ENCODE results near the gene BCS1L. TPM values are rescaled to one million over a fixed set of nuclear protein-coding genes. Genes with fewer than 3 reads are reported as not detected.

Gene BCS1L
- total and polyA plus RNA-seq, 2 of the 8 experiments (the other 6 are each of a cell fraction or from before 2014, with no cell fraction given): 23.7 to 37.1 TPM

DNA sequence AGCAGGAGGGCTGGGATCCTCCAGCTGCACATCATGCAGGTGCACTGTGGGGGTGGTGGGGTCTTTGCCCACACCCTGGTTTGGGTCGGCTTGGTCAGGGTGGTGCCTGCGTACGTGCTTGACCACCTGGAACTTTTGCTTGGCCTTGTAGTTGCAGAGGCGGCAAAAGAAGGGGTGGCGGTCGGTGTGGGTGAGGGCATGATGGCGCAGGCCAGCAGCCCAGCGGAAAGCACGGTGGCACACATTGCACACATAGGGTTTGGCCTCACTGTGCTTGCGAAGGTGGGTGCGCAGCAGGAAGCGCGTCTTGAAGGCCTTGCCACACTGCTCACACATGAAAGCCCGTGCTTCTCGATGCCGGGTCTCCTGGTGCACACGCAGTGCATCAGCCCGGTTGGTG, 21.1 kb upstream of the BCS1L start:
- Histone ChIP-seq H3K27ac (ENCODE audit: low read depth, low read length) (no peak overlapping the region), H3K56ac (replicated peaks; ENCODE audit: insufficient read length, low read depth, low read length) (no peak overlapping the region), H2AK5ac (ENCODE audit: low read depth, low read length) (no peak overlapping the region), H4K91ac (replicated peaks; ENCODE audit: insufficient read length, low read length) (no peak overlapping the region), H4K8ac (ENCODE audit: extremely low read depth, insufficient read depth, low read length) (peak overlapping the region; percentile 28; the same call in 1 of the 2 replicates), H3K79me1 (ENCODE audit: low read depth, low read length) (no peaks in the 10 kb centered on the region; the same call in 1 of the 2 replicates), H3K79me2 (ENCODE audit: control insufficient read depth in 1 of 2, insufficient read depth in 2 of 2, low read length in 2 of 2) (no peaks in the 10 kb centered on the region), H2BK15ac (ENCODE audit: low read length) (no peak overlapping the region), H3K23me2 (ENCODE audit: low read depth, low read length) (no peaks in the 10 kb centered on the region), H2AFZ (ENCODE audit: low read length) (no peak overlapping the region), H2BK5ac (ENCODE audit: low read depth, low read length) (no peak overlapping the region), H4K20me1 (replicated peaks in 1 of 2; ENCODE audit: control insufficient read depth in 1 of 2, insufficient read depth in 2 of 2, low read length in 2 of 2) (peaks cover 2 to 7% of the 10 kb centered on the region in 2 experiments), H2BK20ac (ENCODE audit: low read length) (no peak overlapping the region), H3K9ac (replicated peaks in 1 of 4; ENCODE audit: extremely low read depth in 1 of 4, low read depth in 3 of 4, low read length in 3 of 4) (no peak overlapping the region), H3K18ac (ENCODE audit: extremely low read depth, low read length) (no peak overlapping the region), H3K23ac (ENCODE audit: insufficient read length) (no peak overlapping the region), H3K14ac (ENCODE audit: insufficient read length) (no peak overlapping the region), H4K5ac (ENCODE audit: insufficient read length, low read depth, low read length) (no peak overlapping the region), H2BK120ac (replicated peaks; ENCODE audit: low read depth, low read length) (no peak overlapping the region), H3K9me3 (ENCODE audit: insufficient read depth in 2 of 2, low read depth in 1 of 2, low read length in 1 of 2) (no peaks in the 10 kb centered on the region), H3K4me2 (ENCODE audit: insufficient read depth in 1 of 2, low read depth in 2 of 2, low read length in 2 of 2) (no peak overlapping the region), H3K4me1 (replicated peaks in 1 of 4; ENCODE audit: control insufficient read depth in 3 of 4, insufficient read depth in 4 of 4, low read length in 3 of 4) (no peaks in the 10 kb centered on the region), H3K36me3 (ENCODE audit: control insufficient read depth in 2 of 4, insufficient read depth in 4 of 4, low read length in 3 of 4) (peaks cover 28 to 73% (median 65%) of the 10 kb centered on the region in 4 experiments), H3K27me3 (replicated peaks in 1 of 4; ENCODE audit: control insufficient read depth in 3 of 4, extremely low read depth in 1 of 4, insufficient read depth in 3 of 4, low read length in 3 of 4) (no peaks in the 10 kb centered on the region), H3K4me3 (ENCODE audit: extremely low read depth in 1 of 4, insufficient read depth in 2 of 4, low read depth in 3 of 4, low read length in 4 of 4) (no peak overlapping the region), H2BK12ac (ENCODE audit: low read depth, low read length) (no peak overlapping the region), H3K4ac (replicated peaks; ENCODE audit: insufficient read length, low read depth, low read length) (no peak overlapping the region)
- no peak for FAIRE-seq
- WGBS, 2 experiments (ENCODE audit: extremely low coverage in 1 of 2, insufficient coverage in 1 of 2, insufficient read length in 1 of 2, insufficient replicate concordance in 2 of 2, low coverage in 1 of 2, low lambda C conversion rate in 2 of 2, missing lambda C conversion rate in 1 of 2): 94% methylated on average over 18 of the region's 18 CpGs; no CpG with 5 or more reads in 1 of the 2 experiments
- TF ChIP-seq SIX5 (IDR thresholded peaks at IDR 0.05; ENCODE audit: low read depth, low read length) (no peak), JUND (IDR thresholded peaks at IDR 0.05; ENCODE audit: low read length) (no peak), BCL11A (IDR thresholded peaks at IDR 0.05; ENCODE audit: low read depth in 2 of 2, low read length in 2 of 2) (no peak)
- CTCF ChIA-PET (ENCODE audit: partially characterized antibody): no interaction called here
- POLR2A ChIA-PET (ENCODE audit: partially characterized antibody): interaction anchor here (1.3 kb wide), 1 partner anchor 12 kb away, joined by 3 read pairs; no protein-coding TSS in a partner anchor
- DNase-seq (ENCODE audit: low read depth in 1 of 2, low spot score in 2 of 2): no peak
